GM12878 (cell line): Measurements from ENCODE around the gene SELENOW.

Source experiments
- CBFB ChIP-seq: IDR thresholded peaks from 2 replicates; pipeline ENCODE4 v1.6.1; 2016; ENCODE audit warnings: antibody characterized with exemption, low read depth
- CREM ChIP-seq: IDR thresholded peaks from 2 replicates; pipeline ENCODE4 v1.6.1; 2014; ENCODE audit warnings: antibody characterized with exemption, low read depth
- EZH2 ChIP-seq: IDR thresholded peaks from 2 replicates; pipeline ENCODE4 v1.6.1; 2012; ENCODE audit warnings: low read depth, mild to moderate bottlenecking, control low read depth, inconsistent platforms, low read length, borderline replicate concordance; ENCODE audit not compliant: control insufficient read depth
- FOXM1 ChIP-seq: IDR thresholded peaks from 2 replicates; pipeline ENCODE4 v1.6.1; 2012; ENCODE audit warnings: low read depth, mild to moderate bottlenecking, inconsistent platforms, low read length, moderate library complexity
- HDAC2 ChIP-seq: fragments of 200-600 bp; sonication (generic); IDR thresholded peaks from 2 replicates; pipeline ENCODE4 v1.6.1; 2017
- MXI1 ChIP-seq: fragments of 150-350 bp; IDR thresholded peaks from 2 replicates; pipeline ENCODE4 v1.6.1; 2011; ENCODE audit warnings: low read depth, mild to moderate bottlenecking, inconsistent platforms, low read length, improper control_type of control experiment
- SIN3A ChIP-seq: IDR thresholded peaks from 2 replicates; pipeline ENCODE4 v1.6.1; 2012; ENCODE audit warnings: low read depth, low read length, improper control_type of control experiment
- SUZ12 ChIP-seq: fragments of 200-600 bp; sonication (generic); IDR thresholded peaks from one replicate; pipeline ENCODE4 v1.6.1; 2018; ENCODE audit warnings: antibody characterized with exemption, mild to moderate bottlenecking; ENCODE audit not compliant: unreplicated experiment
- TARDBP ChIP-seq: IDR thresholded peaks from 2 replicates; pipeline ENCODE4 v1.6.1; 2016; ENCODE audit warnings: borderline replicate concordance
- TF ChIP-seq, protein P1 (sequence below), 3 experiments: IDR thresholded peaks in 2 of 3; conservative IDR thresholded peaks in 1 of 3; 2 replicates each; pipeline ENCODE4 v1.5.1; 2011; ENCODE audit warnings: low read depth in 3 of 3, low read length in 3 of 3, mild to moderate bottlenecking in 3 of 3, control low read depth in 2 of 3, moderate library complexity in 2 of 3, inconsistent platforms in 1 of 3, mixed read lengths in 1 of 3; ENCODE audit not compliant: control insufficient read depth in 2 of 3, insufficient read depth in 1 of 3; ENCODE audit errors: extremely low read depth in 1 of 3
- TF ChIP-seq, protein P2 (sequence below): IDR thresholded peaks from 2 replicates; pipeline ENCODE4 v1.6.1; 2012; ENCODE audit warnings: low read depth, low read length, improper control_type of control experiment
- TF ChIP-seq, protein P3 (sequence below): fragments of 150-350 bp; IDR thresholded peaks from 2 replicates; pipeline ENCODE4 v1.6.1; 2016; ENCODE audit warnings: low read depth, low read length

DNA sequence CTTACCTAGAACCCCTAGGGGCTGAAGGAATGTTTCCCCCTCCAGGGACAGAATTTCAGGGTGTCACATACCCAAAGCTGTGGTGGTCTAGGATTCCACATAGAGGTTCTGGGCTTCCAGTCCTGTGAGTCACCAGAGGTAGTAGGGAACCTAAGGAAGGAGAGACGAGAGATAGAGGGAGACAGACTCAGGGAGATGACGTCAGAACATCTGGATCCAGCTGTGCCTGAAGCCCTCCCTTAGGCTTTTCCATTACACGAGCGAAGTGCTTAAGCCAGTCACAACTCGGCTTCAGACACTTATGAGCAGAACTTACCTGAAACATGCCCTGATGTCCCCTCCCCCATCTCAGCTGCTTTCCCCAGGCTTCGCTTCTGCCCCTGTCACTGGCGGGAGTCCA lies 11.8 kb upstream of the SELENOW start:
- TF ChIP-seq TARDBP (no peak), MXI1 (no peak), SIN3A (no peak), EZH2 (no peak), FOXM1 (no peak), CBFB (no peak), HDAC2 (no peak), CREM (no peak), SUZ12 (no peak)
- TF ChIP-seq, protein P1, sequence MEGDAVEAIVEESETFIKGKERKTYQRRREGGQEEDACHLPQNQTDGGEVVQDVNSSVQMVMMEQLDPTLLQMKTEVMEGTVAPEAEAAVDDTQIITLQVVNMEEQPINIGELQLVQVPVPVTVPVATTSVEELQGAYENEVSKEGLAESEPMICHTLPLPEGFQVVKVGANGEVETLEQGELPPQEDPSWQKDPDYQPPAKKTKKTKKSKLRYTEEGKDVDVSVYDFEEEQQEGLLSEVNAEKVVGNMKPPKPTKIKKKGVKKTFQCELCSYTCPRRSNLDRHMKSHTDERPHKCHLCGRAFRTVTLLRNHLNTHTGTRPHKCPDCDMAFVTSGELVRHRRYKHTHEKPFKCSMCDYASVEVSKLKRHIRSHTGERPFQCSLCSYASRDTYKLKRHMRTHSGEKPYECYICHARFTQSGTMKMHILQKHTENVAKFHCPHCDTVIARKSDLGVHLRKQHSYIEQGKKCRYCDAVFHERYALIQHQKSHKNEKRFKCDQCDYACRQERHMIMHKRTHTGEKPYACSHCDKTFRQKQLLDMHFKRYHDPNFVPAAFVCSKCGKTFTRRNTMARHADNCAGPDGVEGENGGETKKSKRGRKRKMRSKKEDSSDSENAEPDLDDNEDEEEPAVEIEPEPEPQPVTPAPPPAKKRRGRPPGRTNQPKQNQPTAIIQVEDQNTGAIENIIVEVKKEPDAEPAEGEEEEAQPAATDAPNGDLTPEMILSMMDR (IDR thresholded peaks at IDR 0.05 in 2 of 3, conservative IDR thresholded peaks at IDR 0.05 in 1 of 3; ENCODE audit: control insufficient read depth in 2 of 3, extremely low read depth in 1 of 3, insufficient read depth in 1 of 3, low read depth in 3 of 3, low read length in 3 of 3), result no peak
- TF ChIP-seq, protein P2, sequence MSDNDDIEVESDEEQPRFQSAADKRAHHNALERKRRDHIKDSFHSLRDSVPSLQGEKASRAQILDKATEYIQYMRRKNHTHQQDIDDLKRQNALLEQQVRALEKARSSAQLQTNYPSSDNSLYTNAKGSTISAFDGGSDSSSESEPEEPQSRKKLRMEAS, result no peak
- TF ChIP-seq, protein P3, sequence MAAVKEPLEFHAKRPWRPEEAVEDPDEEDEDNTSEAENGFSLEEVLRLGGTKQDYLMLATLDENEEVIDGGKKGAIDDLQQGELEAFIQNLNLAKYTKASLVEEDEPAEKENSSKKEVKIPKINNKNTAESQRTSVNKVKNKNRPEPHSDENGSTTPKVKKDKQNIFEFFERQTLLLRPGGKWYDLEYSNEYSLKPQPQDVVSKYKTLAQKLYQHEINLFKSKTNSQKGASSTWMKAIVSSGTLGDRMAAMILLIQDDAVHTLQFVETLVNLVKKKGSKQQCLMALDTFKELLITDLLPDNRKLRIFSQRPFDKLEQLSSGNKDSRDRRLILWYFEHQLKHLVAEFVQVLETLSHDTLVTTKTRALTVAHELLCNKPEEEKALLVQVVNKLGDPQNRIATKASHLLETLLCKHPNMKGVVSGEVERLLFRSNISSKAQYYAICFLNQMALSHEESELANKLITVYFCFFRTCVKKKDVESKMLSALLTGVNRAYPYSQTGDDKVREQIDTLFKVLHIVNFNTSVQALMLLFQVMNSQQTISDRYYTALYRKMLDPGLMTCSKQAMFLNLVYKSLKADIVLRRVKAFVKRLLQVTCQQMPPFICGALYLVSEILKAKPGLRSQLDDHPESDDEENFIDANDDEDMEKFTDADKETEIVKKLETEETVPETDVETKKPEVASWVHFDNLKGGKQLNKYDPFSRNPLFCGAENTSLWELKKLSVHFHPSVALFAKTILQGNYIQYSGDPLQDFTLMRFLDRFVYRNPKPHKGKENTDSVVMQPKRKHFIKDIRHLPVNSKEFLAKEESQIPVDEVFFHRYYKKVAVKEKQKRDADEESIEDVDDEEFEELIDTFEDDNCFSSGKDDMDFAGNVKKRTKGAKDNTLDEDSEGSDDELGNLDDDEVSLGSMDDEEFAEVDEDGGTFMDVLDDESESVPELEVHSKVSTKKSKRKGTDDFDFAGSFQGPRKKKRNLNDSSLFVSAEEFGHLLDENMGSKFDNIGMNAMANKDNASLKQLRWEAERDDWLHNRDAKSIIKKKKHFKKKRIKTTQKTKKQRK, result no peak
